PFSK-1 (cell line): ENCODE measurements around the gene ARHGAP15.

Source experiments
- FOXP2 ChIP-seq: optimal IDR thresholded peaks from 2 replicates; pipeline ENCODE3; 2011; ENCODE audit warnings: borderline replicate concordance, control low read depth, inconsistent platforms; ENCODE audit not compliant: insufficient read depth; ENCODE audit errors: extremely low read length, extremely low read depth
- POLR2AphosphoS5 ChIP-seq: IDR thresholded peaks from 2 replicates; pipeline ENCODE4 v1.6.1; 2012; ENCODE audit warnings: low read depth, mild to moderate bottlenecking, control low read depth, low read length, moderate library complexity
- REST ChIP-seq, 2 experiments: IDR thresholded peaks; 2 replicates each; pipeline versions ENCODE4 v1.6.1 to v1.8.0; 2011 to 2012; ENCODE audit warnings: low read depth in 2 of 2, low read length in 2 of 2, control low read depth in 1 of 2, inconsistent platforms in 1 of 2, mild to moderate bottlenecking in 1 of 2, moderate library complexity in 1 of 2; ENCODE audit not compliant: insufficient read depth in 1 of 2
- SIN3A ChIP-seq: IDR thresholded peaks from 2 replicates; pipeline ENCODE4 v1.6.1; 2012; ENCODE audit warnings: mild to moderate bottlenecking, low read length, moderate library complexity, borderline replicate concordance; ENCODE audit not compliant: insufficient read depth
- TAF1 ChIP-seq: IDR thresholded peaks from 2 replicates; pipeline ENCODE4 v1.6.1; 2012; ENCODE audit warnings: low read length, control low read depth, borderline replicate concordance; ENCODE audit not compliant: insufficient read depth

The ARHGAP15 gene

GRCh38 chr2:143545059-143545948 is 416.1 kb downstream of the ARHGAP15 start:
- TF ChIP-seq POLR2AphosphoS5 = no peak
- no peak for TF ChIP-seq TAF1
- TF ChIP-seq REST (IDR thresholded peaks at IDR 0.05; ENCODE audit: insufficient read depth in 1 of 2, low read depth in 2 of 2, low read length in 2 of 2) = no peak
- TF ChIP-seq SIN3A = no peak
- TF ChIP-seq FOXP2 = no peak

GRCh38 chr2:143545949-143546255 is 416.7 kb downstream of the ARHGAP15 start:
- TF ChIP-seq SIN3A (no peak), TAF1 (no peak), REST (IDR thresholded peaks at IDR 0.05; ENCODE audit: insufficient read depth in 1 of 2, low read depth in 2 of 2, low read length in 2 of 2) (no peak), FOXP2 (no peak), POLR2AphosphoS5 (no peak)

GRCh38 chr2:143548032-143548431 is 418.8 kb downstream of the ARHGAP15 start:
- TF ChIP-seq FOXP2 (no peak), REST (IDR thresholded peaks at IDR 0.05; ENCODE audit: insufficient read depth in 1 of 2, low read depth in 2 of 2, low read length in 2 of 2) (no peak), POLR2AphosphoS5 (no peak), TAF1 (no peak), SIN3A (no peak)

GRCh38 chr2:143550500-143550899 is 421.3 kb downstream of the ARHGAP15 start:
- TF ChIP-seq FOXP2 (no peak), TAF1 (no peak), REST (IDR thresholded peaks at IDR 0.05; ENCODE audit: insufficient read depth in 1 of 2, low read depth in 2 of 2, low read length in 2 of 2) (no peak), SIN3A (no peak), POLR2AphosphoS5 (no peak)
